PC-3 (cell line): ENCODE measurements around the gene SEMA3A. TPM values are rescaled to one million over a fixed set of nuclear protein-coding genes. Genes with fewer than 3 reads are reported as not detected.

Experiments used
- ATAC-seq: fragments of 200-7000 bp; cut with Tn5 transposase; 2 replicates; pipeline ENCODE4 v1.9.1; 2020; ENCODE audit warnings: mild to moderate bottlenecking, moderate library complexity
- BruUV-seq: library from RNA; stranded (reverse); fragments of 400-500 nt; replicated peaks from 2 replicates; lab custom pipeline; 2021; lab: Mats Ljungman, UMichigan
- CTCF ChIA-PET: fragments of 300-600 bp; sonication (Branson Sonifier 250); formaldehyde crosslinking; loops from one replicate; lab custom pipeline; 2022; ENCODE audit warnings: antibody characterized with exemption; lab: Charles Lee
- POLR2A ChIA-PET: fragments of 300-600 bp; sonication (Branson Sonifier 250); formaldehyde crosslinking; loops from one replicate; lab custom pipeline; 2022; ENCODE audit warnings: antibody characterized with exemption; ENCODE audit not compliant: unreplicated experiment; lab: Charles Lee
- DNase-seq: peaks from one replicate; pipeline ENCODE4 v3.0.0-alpha.2; 2015
- H2AFZ ChIP-seq: fragments of 300-600 bp; sonication (generic); 2 replicates; pipeline ENCODE4 v1.6.0; 2016; ENCODE audit warnings: antibody characterized with exemption, low read length
- H3F3A ChIP-seq: fragments of 300-600 bp; sonication (generic); one replicate; pipeline ENCODE4 v1.6.0; 2017; ENCODE audit warnings: antibody characterized with exemption, low read length, control low read depth, mild to moderate bottlenecking; ENCODE audit not compliant: unreplicated experiment
- H3K27ac ChIP-seq: fragments of 300-600 bp; sonication (generic); 2 replicates; pipeline ENCODE4 v1.5.1; 2016; ENCODE audit warnings: mild to moderate bottlenecking, low read length
- H3K27me3 ChIP-seq: fragments of 300-600 bp; sonication (generic); 2 replicates; pipeline ENCODE4 v1.6.1; 2016; ENCODE audit warnings: low read length, mixed read lengths
- H3K36me3 ChIP-seq: fragments of 300-600 bp; sonication (generic); 2 replicates; pipeline ENCODE4 v1.6.1; 2016; ENCODE audit warnings: low read depth, mixed run types, low read length, mixed read lengths
- H3K4me1 ChIP-seq: fragments of 300-600 bp; sonication (generic); 2 replicates; pipeline ENCODE4 v1.5.1; 2016; ENCODE audit warnings: low read length; ENCODE audit not compliant: insufficient read depth
- H3K4me2 ChIP-seq: fragments of 300-600 bp; sonication (generic); 2 replicates; pipeline ENCODE4 v1.6.0; 2016; ENCODE audit warnings: low read length
- H3K4me3 ChIP-seq: fragments of 300-600 bp; sonication (generic); 2 replicates; pipeline ENCODE4 v1.5.1; 2016; ENCODE audit warnings: mild to moderate bottlenecking, low read length, mixed read lengths
- H3K79me2 ChIP-seq: fragments of 300-600 bp; sonication (generic); 2 replicates; pipeline ENCODE4 v1.6.1; 2017; ENCODE audit warnings: low read length, mixed read lengths
- H3K9ac ChIP-seq: fragments of 300-600 bp; sonication (generic); 2 replicates; pipeline ENCODE4 v1.6.0; 2016; ENCODE audit warnings: mild to moderate bottlenecking, low read length
- H3K9me2 ChIP-seq: fragments of 300-600 bp; sonication (generic); replicated peaks from 2 replicates; pipeline ENCODE4 v1.6.1; 2016; ENCODE audit warnings: mixed run types, low read length, mixed read lengths
- H3K9me3 ChIP-seq: fragments of 300-600 bp; sonication (generic); 2 replicates; pipeline ENCODE4 v1.6.1; 2016; ENCODE audit warnings: low read length, mixed read lengths
- H4K20me1 ChIP-seq: fragments of 300-600 bp; sonication (generic); 2 replicates; pipeline ENCODE4 v1.6.1; 2016; ENCODE audit warnings: low read length, mixed read lengths
- EZH2 ChIP-seq: fragments of 300-600 bp; sonication (generic); IDR thresholded peaks from one replicate; pipeline ENCODE4 v1.6.1; 2017; ENCODE audit warnings: antibody characterized with exemption, mild to moderate bottlenecking, low read length; ENCODE audit not compliant: unreplicated experiment
- EZH2phosphoT487 ChIP-seq: fragments of 300-600 bp; sonication (generic); IDR thresholded peaks from 2 replicates; pipeline ENCODE4 v1.6.1; 2018; ENCODE audit warnings: mild to moderate bottlenecking, antibody characterized with exemption, low read length, borderline replicate concordance
- intact Hi-C: fragments of 100-400 bp; cut with micrococcal nuclease; formaldehyde crosslinking; loops from 2 replicates; pipeline ENCODE4 v1.9.0; 2023
- total RNA-seq: library from RNA; depleted of rRNA; stranded (reverse); fragments of >200 nt; gene quantifications from 2 replicates; pipeline ENCODE4 v1.2.3, GENCODE V29; 2014
- TF ChIP-seq, protein P1 (sequence below): fragments of 300-600 bp; sonication (generic); conservative IDR thresholded peaks from 2 replicates; pipeline ENCODE4 v1.5.1; 2017; ENCODE audit warnings: antibody characterized with exemption, low read depth, mild to moderate bottlenecking, low read length

The SEMA3A gene
- total RNA-seq, 1 experiment from 2014 or later = 16.9 TPM

- H3K9me3 ChIP-seq = no peaks in the 10 kb centered on the region
- TF ChIP-seq EZH2 (no peak), EZH2phosphoT487 (no peak)
- TF ChIP-seq, protein P1, sequence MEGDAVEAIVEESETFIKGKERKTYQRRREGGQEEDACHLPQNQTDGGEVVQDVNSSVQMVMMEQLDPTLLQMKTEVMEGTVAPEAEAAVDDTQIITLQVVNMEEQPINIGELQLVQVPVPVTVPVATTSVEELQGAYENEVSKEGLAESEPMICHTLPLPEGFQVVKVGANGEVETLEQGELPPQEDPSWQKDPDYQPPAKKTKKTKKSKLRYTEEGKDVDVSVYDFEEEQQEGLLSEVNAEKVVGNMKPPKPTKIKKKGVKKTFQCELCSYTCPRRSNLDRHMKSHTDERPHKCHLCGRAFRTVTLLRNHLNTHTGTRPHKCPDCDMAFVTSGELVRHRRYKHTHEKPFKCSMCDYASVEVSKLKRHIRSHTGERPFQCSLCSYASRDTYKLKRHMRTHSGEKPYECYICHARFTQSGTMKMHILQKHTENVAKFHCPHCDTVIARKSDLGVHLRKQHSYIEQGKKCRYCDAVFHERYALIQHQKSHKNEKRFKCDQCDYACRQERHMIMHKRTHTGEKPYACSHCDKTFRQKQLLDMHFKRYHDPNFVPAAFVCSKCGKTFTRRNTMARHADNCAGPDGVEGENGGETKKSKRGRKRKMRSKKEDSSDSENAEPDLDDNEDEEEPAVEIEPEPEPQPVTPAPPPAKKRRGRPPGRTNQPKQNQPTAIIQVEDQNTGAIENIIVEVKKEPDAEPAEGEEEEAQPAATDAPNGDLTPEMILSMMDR = no peak
- no TSS peak for BruUV-seq
- H3K9me2 ChIP-seq = no peaks in the 10 kb centered on the region
- H3K4me2 ChIP-seq = peak overlapping the region; percentile 53
- peak overlapping the region; percentile 95 for H3K27ac ChIP-seq
- H2AFZ ChIP-seq = peak overlapping the region; percentile 38
- POLR2A ChIA-PET = interaction anchor here (0.7 kb wide), 1 partner anchor 16 kb away, joined by 3 read pairs; no protein-coding TSS in a partner anchor
- H3K9ac ChIP-seq = peak overlapping the region; percentile 64
- H3K79me2 ChIP-seq = no peaks in the 10 kb centered on the region
- CTCF ChIA-PET = no interaction called here
- peaks cover 30% of the 10 kb centered on the region for H3K4me1 ChIP-seq
- no peaks in the 10 kb centered on the region; the same call in 1 of the 2 replicates for H3K36me3 ChIP-seq
- intact Hi-C loops = no loop called here
- H4K20me1 ChIP-seq = no peaks in the 10 kb centered on the region
- no peak overlapping the region for H3K4me3 ChIP-seq
- peaks cover 7% of the 10 kb centered on the region for H3F3A ChIP-seq
- no peaks in the 10 kb centered on the region for H3K27me3 ChIP-seq
- peak; percentile 86 for DNase-seq
- peak; percentile 94 for ATAC-seq
Measured at GRCh38 chr7:84042110-84042539, 152.5 kb downstream of the SEMA3A start.

GRCh38 chr7:84041649-84042048 is 152.9 kb downstream of the SEMA3A start:
- Histone ChIP-seq H3K4me3 (no peak overlapping the region), H3K79me2 (no peaks in the 10 kb centered on the region), H3K4me2 (peak overlapping the region; percentile 53), H3K4me1 (peaks cover 30% of the 10 kb centered on the region), H4K20me1 (no peaks in the 10 kb centered on the region), H3K27ac (peak overlapping the region; percentile 95), H3K27me3 (no peaks in the 10 kb centered on the region), H2AFZ (peak overlapping the region; percentile 38; the same call in 1 of the 2 replicates), H3K9ac (peak overlapping the region; percentile 64), H3F3A (peaks cover 7% of the 10 kb centered on the region), H3K36me3 (no peaks in the 10 kb centered on the region; the same call in 1 of the 2 replicates), H3K9me2 (no peaks in the 10 kb centered on the region), H3K9me3 (no peaks in the 10 kb centered on the region)
- TF ChIP-seq EZH2phosphoT487 (no peak), EZH2 (no peak)
- TF ChIP-seq, protein P1 = no peak
- POLR2A ChIA-PET = interaction anchor here (0.7 kb wide), 1 partner anchor 17 kb away, joined by 3 read pairs; no protein-coding TSS in a partner anchor
- intact Hi-C loops = no loop called here
- no peak for DNase-seq
- BruUV-seq = TSS peak; percentile 22
- CTCF ChIA-PET = no interaction called here
- ATAC-seq = peak; percentile 6; the same call in 1 of the 2 replicates

DNA sequence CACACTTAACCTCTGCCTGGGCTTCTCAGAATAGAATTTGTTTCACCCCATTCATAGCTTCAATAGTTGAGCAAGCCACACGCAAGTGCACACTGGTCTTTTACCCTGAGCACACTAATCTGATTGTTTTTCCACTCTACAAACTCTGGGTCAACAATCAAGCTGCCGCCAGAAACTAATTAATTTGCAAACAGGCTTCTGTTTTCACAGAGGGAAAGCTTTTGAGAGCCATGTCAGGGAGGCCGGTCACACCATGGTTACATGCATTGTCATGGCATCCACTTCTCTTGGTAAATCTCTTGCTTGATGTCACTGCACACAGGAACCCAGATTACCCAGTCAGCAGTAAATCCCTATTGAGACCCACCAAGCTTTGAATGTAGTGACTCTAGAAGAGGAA is 154.2 kb downstream of the SEMA3A start:
- Histone ChIP-seq H3K4me3 (no peak overlapping the region), H3K36me3 (no peaks in the 10 kb centered on the region; the same call in 1 of the 2 replicates), H2AFZ (no peak overlapping the region), H3K27ac (no peak overlapping the region), H3K79me2 (no peaks in the 10 kb centered on the region), H4K20me1 (no peaks in the 10 kb centered on the region), H3K9me2 (no peaks in the 10 kb centered on the region), H3K9ac (no peak overlapping the region), H3K4me2 (no peak overlapping the region), H3F3A (peaks cover 7% of the 10 kb centered on the region), H3K27me3 (no peaks in the 10 kb centered on the region), H3K4me1 (peaks cover 30% of the 10 kb centered on the region), H3K9me3 (no peaks in the 10 kb centered on the region)
- ChIA-PET POLR2A (interaction anchor here (0.6 kb wide), 1 partner anchor 186 kb away, joined by 6 read pairs; no protein-coding TSS in a partner anchor), CTCF (no interaction called here)
- no TSS peak for BruUV-seq
- ATAC-seq = no peak
- TF ChIP-seq EZH2phosphoT487 (no peak), EZH2 (no peak)
- TF ChIP-seq, protein P1 = no peak
- intact Hi-C loops = no loop called here
- no peak for DNase-seq
